Measurements from ENCODE around the gene SRPX. TPM values are rescaled to one million over a fixed set of nuclear protein-coding genes. Genes with fewer than 3 reads are reported as not detected.

The SRPX gene
- total RNA-seq, 2 donors from 2014 or later = 54.5 to 65.9 TPM

DNA sequence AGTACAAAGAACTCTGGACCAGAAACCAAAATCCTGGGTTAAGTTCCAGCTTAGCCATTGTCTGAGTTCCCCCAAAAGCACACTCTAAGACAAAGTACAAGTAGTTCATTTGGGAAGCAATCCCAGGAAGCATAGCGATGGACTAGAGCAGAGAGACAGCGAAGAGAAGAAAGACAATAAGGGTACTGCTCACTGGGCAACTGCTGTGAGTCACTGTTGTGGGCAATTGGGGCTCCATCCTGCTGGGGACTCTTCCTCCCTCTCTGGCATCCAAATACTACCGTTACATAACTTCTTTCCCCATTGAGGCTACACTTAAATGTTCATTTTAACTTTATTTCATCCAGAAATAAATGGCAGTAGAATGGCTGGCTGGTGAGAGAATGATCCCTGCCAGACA is 14.1 kb downstream of the SRPX start:
- no peaks in the 10 kb centered on the region for H3K4me1 ChIP-seq (ENCODE audit: control insufficient read depth in 1 of 2, low read depth in 2 of 2)
- H3K4me3 ChIP-seq = no peak overlapping the region
- DNase-seq (ENCODE audit: low spot score) (no peak), ATAC-seq (ENCODE audit: insufficient number of reproducible peaks, low FRiP score, low read depth) (no peak)
- H3K36me3 ChIP-seq = no peaks in the 10 kb centered on the region
- H3K27me3 ChIP-seq (replicated peaks; ENCODE audit: insufficient read depth) = no peaks in the 10 kb centered on the region
- no peak overlapping the region for H3K27ac ChIP-seq
- TF ChIP-seq, protein P1, sequence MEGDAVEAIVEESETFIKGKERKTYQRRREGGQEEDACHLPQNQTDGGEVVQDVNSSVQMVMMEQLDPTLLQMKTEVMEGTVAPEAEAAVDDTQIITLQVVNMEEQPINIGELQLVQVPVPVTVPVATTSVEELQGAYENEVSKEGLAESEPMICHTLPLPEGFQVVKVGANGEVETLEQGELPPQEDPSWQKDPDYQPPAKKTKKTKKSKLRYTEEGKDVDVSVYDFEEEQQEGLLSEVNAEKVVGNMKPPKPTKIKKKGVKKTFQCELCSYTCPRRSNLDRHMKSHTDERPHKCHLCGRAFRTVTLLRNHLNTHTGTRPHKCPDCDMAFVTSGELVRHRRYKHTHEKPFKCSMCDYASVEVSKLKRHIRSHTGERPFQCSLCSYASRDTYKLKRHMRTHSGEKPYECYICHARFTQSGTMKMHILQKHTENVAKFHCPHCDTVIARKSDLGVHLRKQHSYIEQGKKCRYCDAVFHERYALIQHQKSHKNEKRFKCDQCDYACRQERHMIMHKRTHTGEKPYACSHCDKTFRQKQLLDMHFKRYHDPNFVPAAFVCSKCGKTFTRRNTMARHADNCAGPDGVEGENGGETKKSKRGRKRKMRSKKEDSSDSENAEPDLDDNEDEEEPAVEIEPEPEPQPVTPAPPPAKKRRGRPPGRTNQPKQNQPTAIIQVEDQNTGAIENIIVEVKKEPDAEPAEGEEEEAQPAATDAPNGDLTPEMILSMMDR (IDR thresholded peaks at IDR 0.05) = no peak
- H3K9me3 ChIP-seq = no peaks in the 10 kb centered on the region

DNA sequence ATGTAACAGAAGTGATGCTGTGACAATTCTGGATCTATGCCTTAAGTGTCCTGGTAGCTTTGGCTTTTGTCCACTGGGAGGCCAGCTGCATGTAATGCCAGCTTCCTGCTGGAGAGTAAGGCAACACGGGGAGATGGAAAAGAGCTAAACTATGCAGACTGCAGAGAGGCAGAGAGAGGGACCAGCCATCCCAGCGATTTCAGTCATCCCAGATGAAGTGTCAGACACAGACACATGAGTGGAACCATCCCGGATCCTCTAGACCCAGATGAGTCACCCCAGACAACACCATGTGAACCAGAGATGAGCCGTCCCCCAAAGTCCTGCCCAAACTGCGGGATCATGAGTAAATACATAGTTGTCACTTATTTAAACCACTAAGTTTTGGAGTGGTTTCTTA is 14.6 kb downstream of the SRPX start:
- H3K9me3 ChIP-seq = no peaks in the 10 kb centered on the region
- DNase-seq (ENCODE audit: low spot score) = no peak
- no peak overlapping the region for H3K4me3 ChIP-seq
- H3K36me3 ChIP-seq = no peaks in the 10 kb centered on the region
- ATAC-seq (ENCODE audit: insufficient number of reproducible peaks, low FRiP score, low read depth) = no peak
- H3K27me3 ChIP-seq (replicated peaks; ENCODE audit: insufficient read depth) = no peaks in the 10 kb centered on the region
- no peak overlapping the region for H3K27ac ChIP-seq
- H3K4me1 ChIP-seq (ENCODE audit: control insufficient read depth in 1 of 2, low read depth in 2 of 2) = no peaks in the 10 kb centered on the region
- TF ChIP-seq, protein P1 (IDR thresholded peaks at IDR 0.05) = no peak

DNA sequence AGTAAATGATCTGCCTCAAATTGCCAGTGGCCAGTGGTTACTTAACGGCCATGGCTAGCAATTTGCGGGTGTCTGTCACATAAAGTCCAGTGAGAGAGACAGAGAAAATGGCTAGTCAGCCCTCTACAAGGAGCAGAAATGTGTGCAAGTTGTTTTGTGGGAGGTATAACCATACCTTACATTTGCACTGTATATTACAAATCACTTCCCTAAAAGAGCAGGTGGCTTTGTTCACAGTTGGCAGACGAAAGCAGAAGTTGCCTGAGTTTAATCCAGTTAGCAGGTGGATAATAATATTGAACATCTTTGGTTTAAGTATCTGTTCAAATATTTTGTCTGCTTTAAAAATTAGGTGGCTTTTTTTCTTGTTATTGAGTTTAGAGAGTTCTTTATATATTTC is 15.6 kb downstream of the SRPX start:
- TF ChIP-seq, protein P1 (IDR thresholded peaks at IDR 0.05) = no peak
- H3K4me3 ChIP-seq = no peak overlapping the region
- DNase-seq (ENCODE audit: low spot score) = no peak
- H3K9me3 ChIP-seq = no peaks in the 10 kb centered on the region
- H3K27me3 ChIP-seq (replicated peaks; ENCODE audit: insufficient read depth) = no peaks in the 10 kb centered on the region
- H3K27ac ChIP-seq = no peak overlapping the region
- no peaks in the 10 kb centered on the region for H3K36me3 ChIP-seq
- H3K4me1 ChIP-seq (ENCODE audit: control insufficient read depth in 1 of 2, low read depth in 2 of 2) = no peaks in the 10 kb centered on the region
- ATAC-seq (ENCODE audit: insufficient number of reproducible peaks, low FRiP score, low read depth) = no peak

DNA sequence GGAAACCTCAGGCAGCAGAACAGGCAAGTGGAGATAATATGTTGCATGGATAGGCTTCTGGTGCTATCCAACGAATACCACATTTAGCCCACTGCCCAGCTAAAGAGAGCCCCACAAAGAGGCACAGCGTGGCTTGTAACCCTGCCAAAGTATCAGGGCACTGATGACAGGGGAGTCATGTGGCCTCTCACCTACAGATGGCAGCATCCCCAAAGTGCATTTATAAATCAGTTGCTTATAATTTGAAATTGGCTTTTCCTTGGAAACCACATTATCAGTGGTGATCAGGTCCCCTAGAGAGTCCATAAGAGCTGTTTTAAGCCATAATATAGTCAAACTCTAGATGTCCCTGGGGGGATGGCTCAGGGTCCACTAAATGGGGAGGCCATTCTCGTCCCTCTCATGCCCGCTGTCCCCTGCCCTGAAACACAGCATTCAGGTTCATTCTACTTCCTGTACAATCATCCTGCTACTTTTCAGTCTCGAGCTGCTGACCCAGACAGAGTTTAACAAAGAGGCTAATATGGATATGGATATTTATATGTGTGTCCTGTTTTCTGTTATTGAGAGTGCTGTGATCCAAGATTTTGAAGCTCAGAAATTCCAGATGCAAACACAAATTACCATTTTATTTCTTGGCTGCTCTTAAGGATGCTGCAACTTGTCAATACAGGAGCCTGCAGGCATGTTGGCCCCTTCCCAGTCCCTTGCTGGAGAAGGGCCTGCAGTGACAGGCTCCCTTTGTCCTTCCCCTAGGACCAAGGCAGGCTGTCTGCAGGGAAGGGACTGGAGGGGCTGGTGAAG is 28.5 kb downstream of the SRPX start:
- Histone ChIP-seq H3K4me1 (ENCODE audit: control insufficient read depth in 1 of 2, low read depth in 2 of 2) (no peaks in the 10 kb centered on the region), H3K27me3 (replicated peaks; ENCODE audit: insufficient read depth) (no peaks in the 10 kb centered on the region), H3K9me3 (no peaks in the 10 kb centered on the region), H3K36me3 (no peaks in the 10 kb centered on the region), H3K27ac (no peak overlapping the region), H3K4me3 (no peak overlapping the region)
- ATAC-seq (ENCODE audit: insufficient number of reproducible peaks, low FRiP score, low read depth) = no peak
- TF ChIP-seq, protein P1 (IDR thresholded peaks at IDR 0.05) = peak; percentile 8
- no peak for DNase-seq (ENCODE audit: low spot score)

DNA sequence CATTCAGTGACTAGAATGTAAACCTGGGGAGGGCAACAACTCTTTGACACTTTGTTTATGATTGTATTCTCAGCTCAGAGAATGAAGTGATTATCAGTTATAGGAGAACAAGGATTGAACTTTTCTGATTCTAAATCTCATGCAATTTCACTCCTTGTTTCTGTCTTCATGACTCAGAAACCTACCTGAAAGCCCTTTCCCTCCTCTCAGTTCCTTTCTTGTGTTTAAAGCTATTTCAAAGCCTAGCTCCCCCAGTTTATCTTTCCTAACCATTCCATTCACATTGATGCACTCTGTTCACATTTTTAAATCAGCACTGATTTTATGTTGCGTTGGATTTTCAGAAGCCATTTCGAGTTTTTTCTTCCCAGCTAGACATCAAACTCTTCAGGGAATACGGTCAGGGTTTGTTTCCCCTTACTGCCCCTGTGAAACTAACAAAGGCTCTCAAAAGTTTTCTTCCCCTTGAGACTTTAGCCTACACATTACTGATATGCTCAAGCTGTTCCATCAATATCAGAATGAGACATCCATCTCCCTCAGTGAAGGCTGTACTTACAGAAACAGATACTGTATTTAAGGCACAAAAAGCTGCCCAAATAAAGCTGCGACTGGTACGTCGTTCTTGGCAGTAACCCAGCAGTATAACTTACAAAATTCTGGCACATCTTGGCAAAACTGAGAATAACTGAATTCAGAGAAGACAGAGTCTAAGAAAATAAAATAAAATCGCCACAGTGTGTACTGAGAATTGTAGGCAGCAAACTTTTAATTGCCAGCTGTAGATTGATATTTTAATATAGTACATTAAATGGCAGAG is 31.0 kb downstream of the SRPX start:
- Histone ChIP-seq H3K27me3 (replicated peaks; ENCODE audit: insufficient read depth) (no peaks in the 10 kb centered on the region), H3K36me3 (no peaks in the 10 kb centered on the region), H3K9me3 (no peaks in the 10 kb centered on the region), H3K4me1 (ENCODE audit: control insufficient read depth in 1 of 2, low read depth in 2 of 2) (no peaks in the 10 kb centered on the region), H3K4me3 (no peak overlapping the region), H3K27ac (no peak overlapping the region)
- no peak for DNase-seq (ENCODE audit: low spot score)
- ATAC-seq (ENCODE audit: insufficient number of reproducible peaks, low FRiP score, low read depth) = no peak
- TF ChIP-seq, protein P1 (IDR thresholded peaks at IDR 0.05) = no peak

All from thoracic aorta (tissue), 2 donors.